Measurements from ENCODE around the gene SFXN2. TPM values are rescaled to one million over a fixed set of nuclear protein-coding genes. Genes with fewer than 3 reads are reported as not detected.

The SFXN2 gene
- total RNA-seq, 1 experiment from 2014 or later, result 21.2 TPM

- no peak for TF ChIP-seq MYBL2 (CRISPR knock-in tag; IDR thresholded peaks at IDR 0.05)
- TF ChIP-seq ZNF121 (CRISPR knock-in tag; IDR thresholded peaks at IDR 0.05), result no peak
- no peak for TF ChIP-seq KAT7 (CRISPR knock-in tag; IDR thresholded peaks at IDR 0.05; ENCODE audit: borderline replicate concordance)
- TF ChIP-seq ZNF138 (CRISPR knock-in tag; conservative IDR thresholded peaks at IDR 0.05), result no peak
- TF ChIP-seq, protein P1, sequence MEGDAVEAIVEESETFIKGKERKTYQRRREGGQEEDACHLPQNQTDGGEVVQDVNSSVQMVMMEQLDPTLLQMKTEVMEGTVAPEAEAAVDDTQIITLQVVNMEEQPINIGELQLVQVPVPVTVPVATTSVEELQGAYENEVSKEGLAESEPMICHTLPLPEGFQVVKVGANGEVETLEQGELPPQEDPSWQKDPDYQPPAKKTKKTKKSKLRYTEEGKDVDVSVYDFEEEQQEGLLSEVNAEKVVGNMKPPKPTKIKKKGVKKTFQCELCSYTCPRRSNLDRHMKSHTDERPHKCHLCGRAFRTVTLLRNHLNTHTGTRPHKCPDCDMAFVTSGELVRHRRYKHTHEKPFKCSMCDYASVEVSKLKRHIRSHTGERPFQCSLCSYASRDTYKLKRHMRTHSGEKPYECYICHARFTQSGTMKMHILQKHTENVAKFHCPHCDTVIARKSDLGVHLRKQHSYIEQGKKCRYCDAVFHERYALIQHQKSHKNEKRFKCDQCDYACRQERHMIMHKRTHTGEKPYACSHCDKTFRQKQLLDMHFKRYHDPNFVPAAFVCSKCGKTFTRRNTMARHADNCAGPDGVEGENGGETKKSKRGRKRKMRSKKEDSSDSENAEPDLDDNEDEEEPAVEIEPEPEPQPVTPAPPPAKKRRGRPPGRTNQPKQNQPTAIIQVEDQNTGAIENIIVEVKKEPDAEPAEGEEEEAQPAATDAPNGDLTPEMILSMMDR (IDR thresholded peaks at IDR 0.05), result no peak
- TF ChIP-seq JUN (CRISPR knock-in tag; IDR thresholded peaks at IDR 0.05), result no peak
- TF ChIP-seq FOXK1 (CRISPR knock-in tag; IDR thresholded peaks at IDR 0.05), result no peak
- TF ChIP-seq RELA (CRISPR knock-in tag; IDR thresholded peaks at IDR 0.05; ENCODE audit: borderline replicate concordance), result no peak
- no peak for TF ChIP-seq ESRRA (CRISPR knock-in tag; IDR thresholded peaks at IDR 0.05; ENCODE audit: borderline replicate concordance)
- TF ChIP-seq CBFB (CRISPR knock-in tag; IDR thresholded peaks at IDR 0.05; ENCODE audit: low read depth), result no peak
- no peak for TF ChIP-seq FOXJ3 (CRISPR knock-in tag; IDR thresholded peaks at IDR 0.05; ENCODE audit: borderline replicate concordance)
- TF ChIP-seq NR1H2 (CRISPR knock-in tag; IDR thresholded peaks at IDR 0.05), result no peak
- TF ChIP-seq, protein P2, sequence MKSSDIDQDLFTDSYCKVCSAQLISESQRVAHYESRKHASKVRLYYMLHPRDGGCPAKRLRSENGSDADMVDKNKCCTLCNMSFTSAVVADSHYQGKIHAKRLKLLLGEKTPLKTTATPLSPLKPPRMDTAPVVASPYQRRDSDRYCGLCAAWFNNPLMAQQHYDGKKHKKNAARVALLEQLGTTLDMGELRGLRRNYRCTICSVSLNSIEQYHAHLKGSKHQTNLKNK (CRISPR knock-in tag; IDR thresholded peaks at IDR 0.05), result no peak
- TF ChIP-seq AR (CRISPR knock-in tag; IDR thresholded peaks at IDR 0.05), result no peak
- TF ChIP-seq NR3C1 (CRISPR knock-in tag; conservative IDR thresholded peaks at IDR 0.05; ENCODE audit: low read depth), result no peak
- TF ChIP-seq NFE2L1 (CRISPR knock-in tag; IDR thresholded peaks at IDR 0.05), result no peak
- CTCF ChIA-PET, result interaction anchor here (1.0 kb wide), 1 partner anchor 22 kb away, joined by 3 read pairs; the partner anchor contains the start of gene WBP1L
- Mint-ChIP-seq H3K27me3 (ENCODE audit: low read depth) (no peaks in the 10 kb centered on the region), H3K36me3 (peaks cover 17% of the 10 kb centered on the region; the same call in 1 of the 2 replicates), H3K27ac (peak overlapping the region; percentile 23), H3K9me3 (no peaks in the 10 kb centered on the region), H3K4me3 (no peak overlapping the region), H3K4me1 (no peaks in the 10 kb centered on the region)
- no peak for DNase-seq (ENCODE audit: low spot score)
- ATAC-seq, result no peak
- POLR2A ChIA-PET, result no interaction called here
Measured at GRCh38 chr10:102765336-102765735, 50.9 kb downstream of the SFXN2 start.

DNA sequence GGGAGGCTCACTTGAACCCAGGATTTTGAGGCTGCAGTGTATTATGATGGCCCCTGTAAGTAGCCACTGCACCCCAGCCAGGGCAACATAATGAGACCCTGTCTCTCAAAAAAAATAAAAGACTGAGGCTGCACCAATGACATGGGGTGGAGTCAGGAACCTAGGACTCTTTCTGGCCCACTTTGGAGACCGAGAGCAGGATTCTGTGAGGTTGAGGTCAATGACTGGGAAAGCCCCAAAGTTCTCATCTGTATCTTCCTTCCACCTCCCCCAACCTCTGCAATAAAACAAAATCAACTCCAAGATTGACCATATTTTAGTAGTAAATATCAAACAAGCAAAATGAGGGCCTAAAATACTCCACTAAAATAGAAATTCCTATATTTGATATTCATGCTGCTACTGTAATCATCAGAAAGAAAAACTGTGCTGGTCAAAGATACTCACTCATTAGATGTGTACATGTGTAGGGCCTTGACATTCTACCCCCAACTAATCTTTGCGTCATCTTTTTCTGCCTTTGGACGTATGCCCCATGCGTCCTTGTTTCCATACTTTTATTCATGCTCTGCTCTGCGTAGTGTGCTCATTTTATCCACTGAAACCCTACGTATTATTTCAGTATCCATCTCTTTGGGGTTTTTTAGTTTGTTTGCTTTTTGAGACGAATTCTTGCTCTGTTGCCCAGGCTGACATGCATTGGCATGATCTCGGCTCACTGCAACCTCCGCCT, 53.2 kb downstream of the SFXN2 start:
- ATAC-seq (no peak), DNase-seq (ENCODE audit: low spot score) (no peak)
- Mint-ChIP-seq H3K36me3 (peaks cover 17% of the 10 kb centered on the region; the same call in 1 of the 2 replicates), H3K27ac (no peak overlapping the region), H3K9me3 (no peaks in the 10 kb centered on the region), H3K27me3 (ENCODE audit: low read depth) (no peaks in the 10 kb centered on the region), H3K4me3 (no peak overlapping the region), H3K4me1 (no peaks in the 10 kb centered on the region)
- ChIA-PET POLR2A (interaction anchor here (0.6 kb wide), 1 partner anchor 381 kb away, joined by 3 read pairs; no protein-coding TSS in a partner anchor), CTCF (no interaction called here)
- TF ChIP-seq, protein P1 (IDR thresholded peaks at IDR 0.05), result no peak
- no peak for TF ChIP-seq EMX1 (CRISPR knock-in tag; IDR thresholded peaks at IDR 0.05)
- no peak for TF ChIP-seq ESRRA (CRISPR knock-in tag; IDR thresholded peaks at IDR 0.05; ENCODE audit: borderline replicate concordance)
